Left lung (tissue), 10 donors: ENCODE results near the gene PSRC1. TPM values are rescaled to one million over a fixed set of nuclear protein-coding genes. Genes with fewer than 3 reads are reported as not detected.

Source experiments
- ATAC-seq: fragments of 200-7000 bp; cut with Tn5 transposase; one replicate; pipeline ENCODE4 v1.9.1; 2020; ENCODE audit warnings: moderate library complexity
- DNase-seq, 4 donors: peaks; one replicate each; pipeline ENCODE4 v3.0.0-alpha.2; 2013 to 2020
- H3K27ac ChIP-seq, 2 donors: fragments of 200-600 bp; sonication (generic) in 1 of 2; one replicate each; pipeline versions ENCODE4 v1.5.0 to v1.8.0; 2020 to 2021
- H3K27me3 ChIP-seq, 2 donors: fragments of 200-600 bp; sonication (generic) in 1 of 2; one replicate each; pipeline versions ENCODE4 v1.5.0 to v1.8.0; 2020 to 2021
- H3K36me3 ChIP-seq, 2 donors: fragments of 200-600 bp; sonication (generic) in 1 of 2; one replicate each; pipeline versions ENCODE4 v1.5.0 to v1.8.0; 2020 to 2021
- H3K4me1 ChIP-seq, 2 donors: fragments of 200-600 bp; one replicate each; pipeline ENCODE4 v1.8.0; 2021
- H3K4me3 ChIP-seq, 2 donors: fragments of 200-600 bp; sonication (generic) in 1 of 2; one replicate each; pipeline versions ENCODE4 v1.5.0 to v1.8.0; 2020 to 2021; ENCODE audit warnings: mild to moderate bottlenecking in 1 of 2
- H3K9me3 ChIP-seq, 2 donors: fragments of 200-600 bp; sonication (generic) in 1 of 2; one replicate each; pipeline versions ENCODE4 v1.5.0 to v1.8.0; 2020 to 2021
- CTCF ChIP-seq, 2 donors: fragments of 200-600 bp; sonication (generic) in 1 of 2; IDR thresholded peaks; one replicate each; pipeline versions ENCODE4 v1.5.0 to v1.8.0; 2021; ENCODE audit warnings: antibody characterized with exemption in 2 of 2
- intact Hi-C, 2 donors: fragments of 100-400 bp; cut with DNase I; formaldehyde crosslinking; loops; one replicate each; pipeline versions ENCODE4 v1.11.2 to v1.14.2; 2022
- polyA plus RNA-seq, 6 donors: library from polyadenylated mRNA; unstranded; fragments of 120-200 nt; gene quantifications; one replicate each; pipeline ENCODE4 v1.2.1, GENCODE V29; 2013; ENCODE audit not compliant: insufficient read length in 6 of 6
- total RNA-seq, 2 donors: library from RNA; stranded (reverse); fragmentation: NEBNext Ultra II Directional; extraction: Animal tissue kit (Norgen Biotek cat#: 25700); gene quantifications; one replicate each; pipeline ENCODE4 v1.2.1, GENCODE V29; 2021
- donor health status: DM: no; HTN: yes; CAD: no.
- donor health status: DM: no; HTN: no; CAD: no.

Gene PSRC1
- total and polyA plus RNA-seq, 8 donors: 4.2 to 53.0 (median 37.7) TPM

- Histone ChIP-seq H3K36me3 (no peaks in the 10 kb centered on the region), H3K27ac (no peak overlapping the region), H3K4me1 (no peaks in the 10 kb centered on the region), H3K9me3 (no peaks in the 10 kb centered on the region), H3K27me3 (no peaks in the 10 kb centered on the region), H3K4me3 (no peak overlapping the region)
- DNase-seq (peak in 1 of 4 donors; percentile 61), ATAC-seq (no peak)
- no peak for TF ChIP-seq CTCF (IDR thresholded peaks at IDR 0.05)
- intact Hi-C loops: loop anchor here in 1 of 2 donors (10.0 kb wide), 1 partner anchor 265 kb away; the partner anchor contains the start of gene GPR61
Measured at GRCh38 chr1:109269981-109270622, 12.8 kb downstream of the PSRC1 start.

GRCh38 chr1:109269212-109269980 is 13.5 kb downstream of the PSRC1 start:
- ATAC-seq (no peak), DNase-seq (peak in 1 of 4 donors; percentile 58)
- Histone ChIP-seq H3K9me3 (no peaks in the 10 kb centered on the region), H3K27me3 (no peaks in the 10 kb centered on the region), H3K4me1 (no peaks in the 10 kb centered on the region), H3K36me3 (no peaks in the 10 kb centered on the region), H3K27ac (no peak overlapping the region), H3K4me3 (no peak overlapping the region)
- TF ChIP-seq CTCF (IDR thresholded peaks at IDR 0.05): no peak
- intact Hi-C loops: loop anchor here in 1 of 2 donors (10.0 kb wide), 1 partner anchor 265 kb away; the partner anchor contains the start of gene GPR61

GRCh38 chr1:109268431-109269211 is 14.3 kb downstream of the PSRC1 start:
- no peaks in the 10 kb centered on the region for H3K36me3 ChIP-seq
- H3K4me1 ChIP-seq: peaks cover 0 to 6% of the 10 kb centered on the region in 2 donors
- H3K27ac ChIP-seq: no peak overlapping the region
- peak in 1 of 4 donors; percentile 65 for DNase-seq
- ATAC-seq: no peak
- no peak for TF ChIP-seq CTCF (IDR thresholded peaks at IDR 0.05)
- intact Hi-C loops: loop anchor here in 1 of 2 donors (10.0 kb wide), 1 partner anchor 266 kb away; the partner anchor contains the start of gene GPR61
- no peak overlapping the region for H3K4me3 ChIP-seq
- no peaks in the 10 kb centered on the region for H3K27me3 ChIP-seq
- no peaks in the 10 kb centered on the region for H3K9me3 ChIP-seq

GRCh38 chr1:109267743-109268300 is 15.1 kb downstream of the PSRC1 start:
- Histone ChIP-seq H3K4me3 (no peak overlapping the region), H3K9me3 (no peaks in the 10 kb centered on the region), H3K4me1 (peaks cover 0 to 8% of the 10 kb centered on the region in 2 donors), H3K27me3 (no peaks in the 10 kb centered on the region), H3K27ac (no peak overlapping the region), H3K36me3 (no peaks in the 10 kb centered on the region)
- intact Hi-C loops: loop anchor here in 1 of 2 donors (10.0 kb wide), 1 partner anchor 267 kb away; the partner anchor contains the start of gene GPR61
- DNase-seq (peak in 1 of 4 donors; percentile 55), ATAC-seq (no peak)
- no peak for TF ChIP-seq CTCF (IDR thresholded peaks at IDR 0.05)
